GM12891 (cell line): Measurements from ENCODE around the gene ADCY2.
A peak's percentile ranks its signal among the peaks of the same experiment; 100 is the strongest.

ENCODE experiments used
- DNase-seq: peaks from one replicate; pipeline ENCODE4 v3.0.0; 2011; ENCODE audit warnings: low spot score; ENCODE audit not compliant: insufficient read length
- FAIRE-seq: peaks from 2 replicates; lab custom pipeline; 2011; peaks lifted over from hg19 to GRCh38; lab: Jason Lieb, UNC
- PAX5 ChIP-seq: IDR thresholded peaks from 2 replicates; pipeline ENCODE4 v1.6.1; 2011; ENCODE audit warnings: low read length, moderate library complexity, mild to moderate bottlenecking; ENCODE audit not compliant: insufficient read depth, severe bottlenecking
- POLR2A ChIP-seq: IDR thresholded peaks from 2 replicates; pipeline ENCODE4 v1.6.1; 2011; ENCODE audit warnings: low read depth, low read length, control low read depth
- POLR2AphosphoS5 ChIP-seq: IDR thresholded peaks from 2 replicates; pipeline ENCODE4 v1.6.1; 2011; ENCODE audit warnings: low read depth, low read length, control low read depth
- POU2F2 ChIP-seq: IDR thresholded peaks from 2 replicates; pipeline ENCODE4 v1.6.1; 2011; ENCODE audit warnings: low read depth, mild to moderate bottlenecking, control low read depth, low read length, moderate library complexity
- SPI1 ChIP-seq: IDR thresholded peaks from 2 replicates; pipeline ENCODE4 v1.6.1; 2011; ENCODE audit warnings: low read depth, low read length, control low read depth
- TAF1 ChIP-seq: IDR thresholded peaks from 2 replicates; pipeline ENCODE4 v1.6.1; 2011; ENCODE audit warnings: low read depth, low read length, control low read depth

The ADCY2 gene

GRCh38 chr5:7878381-7878873, 482.5 kb downstream of the ADCY2 start:
- FAIRE-seq (no peak), DNase-seq (peak; percentile 16)
- TF ChIP-seq TAF1 (no peak), POLR2A (no peak), SPI1 (no peak), POLR2AphosphoS5 (no peak), POU2F2 (no peak), PAX5 (no peak)
